SK-N-SH treated with all-trans-retinoic acid at 6 μM for 48 hours (cell line): ENCODE data around the gene TOMM34.

ENCODE experiments used
- CSRNP3 ChIP-seq: fragments of 250-450 bp; sonication (Bioruptor Pico); IDR thresholded peaks from 2 replicates; pipeline ENCODE4 v1.5.1; 2021; ENCODE audit warnings: mild to moderate bottlenecking, moderate library complexity
- TSHZ2 ChIP-seq: fragments of 250-450 bp; sonication (Bioruptor Pico); IDR thresholded peaks from 2 replicates; pipeline ENCODE4 v1.5.0; 2020; ENCODE audit warnings: mild to moderate bottlenecking, moderate library complexity

- no peak for TF ChIP-seq CSRNP3 (CRISPR knock-in tag)
- no peak for TF ChIP-seq TSHZ2 (CRISPR knock-in tag)
Observed at GRCh38 chr20:44963325-44964215, 3.4 kb upstream of the TOMM34 start.
